Tibial nerve (tissue), 3 donors: ENCODE results near the gene RUSC2.

Source experiments
- CTCF ChIP-seq, 5 experiments: fragments of 200-600 bp in 3 of 5; fragments of 450-650 bp in 2 of 5; sonication (generic) in 3 of 5; IDR thresholded peaks; one replicate each; pipeline ENCODE4 v1.5.1; 2016 to 2019; ENCODE audit warnings: antibody characterized with exemption in 5 of 5, mild to moderate bottlenecking in 3 of 5, moderate library complexity in 2 of 5
- POLR2A ChIP-seq, 2 donors: fragments of 450-650 bp; IDR thresholded peaks; one replicate each; pipeline ENCODE4 v1.6.1; 2017; ENCODE audit warnings: antibody characterized with exemption in 2 of 2, mild to moderate bottlenecking in 2 of 2, moderate library complexity in 2 of 2

- no peak for TF ChIP-seq CTCF (IDR thresholded peaks at IDR 0.05)
- no peak for TF ChIP-seq POLR2A (IDR thresholded peaks at IDR 0.05)
These were observed 2.8 kb upstream of the RUSC2 start for GRCh38 chr9:35487081-35487480.
